Measurements from ENCODE around the gene LYL1. TPM values are rescaled to one million over a fixed set of nuclear protein-coding genes. Genes with fewer than 3 reads are reported as not detected.

LYL1 gene
- total and polyA plus RNA-seq, 2 of the 13 experiments (the other 11 are each of a cell fraction or from before 2014, with no cell fraction given), result 0.75 to 0.92 TPM

DNA sequence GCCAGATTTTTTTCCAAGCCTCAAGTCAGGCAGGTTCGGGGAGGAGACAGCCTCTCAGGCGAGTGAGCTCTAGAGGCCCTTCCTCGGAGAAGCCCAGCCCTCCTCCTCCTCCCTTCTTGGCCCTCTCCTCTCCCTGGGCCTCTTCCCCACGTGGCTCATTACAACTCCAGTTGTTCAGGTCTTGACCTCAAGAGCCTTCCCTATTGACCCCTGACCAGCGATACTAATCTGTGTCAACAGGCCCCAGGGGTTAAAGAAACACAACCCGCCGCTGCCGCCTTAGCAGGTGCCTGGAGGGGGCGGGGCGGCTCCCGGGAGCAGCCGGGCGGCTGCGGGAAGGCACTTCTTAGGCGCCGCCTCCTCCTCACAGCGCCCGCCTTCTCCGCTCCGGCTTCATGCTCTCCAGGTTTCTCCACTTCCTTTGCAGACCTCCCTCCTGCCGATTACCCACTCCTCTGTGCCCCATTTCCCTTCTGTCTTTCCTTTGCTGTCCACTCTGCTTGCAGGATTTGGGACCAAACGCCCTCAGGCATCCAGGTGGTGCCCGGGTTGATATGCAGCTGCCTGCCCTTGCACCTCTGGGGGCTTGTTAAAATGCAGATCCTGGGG, 51.0 kb downstream of the LYL1 start (continued):
- TF ChIP-seq, protein P1, sequence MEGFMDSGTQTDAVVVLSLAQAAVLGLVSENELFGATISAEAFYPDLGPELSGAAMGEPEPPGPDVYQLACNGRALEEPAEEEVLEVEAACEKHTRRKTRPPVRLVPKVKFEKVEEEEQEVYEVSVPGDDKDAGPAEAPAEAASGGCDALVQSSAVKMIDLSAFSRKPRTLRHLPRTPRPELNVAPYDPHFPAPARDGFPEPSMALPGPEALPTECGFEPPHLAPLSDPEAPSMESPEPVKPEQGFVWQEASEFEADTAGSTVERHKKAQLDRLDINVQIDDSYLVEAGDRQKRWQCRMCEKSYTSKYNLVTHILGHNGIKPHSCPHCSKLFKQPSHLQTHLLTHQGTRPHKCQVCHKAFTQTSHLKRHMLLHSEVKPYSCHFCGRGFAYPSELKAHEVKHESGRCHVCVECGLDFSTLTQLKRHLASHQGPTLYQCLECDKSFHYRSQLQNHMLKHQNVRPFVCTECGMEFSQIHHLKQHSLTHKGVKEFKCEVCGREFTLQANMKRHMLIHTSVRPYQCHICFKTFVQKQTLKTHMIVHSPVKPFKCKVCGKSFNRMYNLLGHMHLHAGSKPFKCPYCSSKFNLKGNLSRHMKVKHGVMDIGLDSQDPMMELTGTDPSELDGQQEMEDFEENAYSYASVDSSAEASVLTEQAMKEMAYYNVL (CRISPR knock-in tag; IDR thresholded peaks at IDR 0.05; ENCODE audit: borderline replicate concordance), result 0 out of 2 replicates have a peak, but pooled peaks have one; percentile 30
- TF ChIP-seq FOXJ3 (CRISPR knock-in tag; IDR thresholded peaks at IDR 0.05; ENCODE audit: borderline replicate concordance) (peak; percentile 76; the same call in 1 of the 2 replicates), HNRNPUL1 (IDR thresholded peaks at IDR 0.05; ENCODE audit: low read depth, low read length) (no peak), GZF1 (CRISPR knock-in tag; IDR thresholded peaks at IDR 0.05) (no peak), ZNF33A (CRISPR knock-in tag; IDR thresholded peaks at IDR 0.05; ENCODE audit: borderline replicate concordance) (no peak), ZNF598 (CRISPR knock-in tag; IDR thresholded peaks at IDR 0.05; ENCODE audit: borderline replicate concordance) (no peak), CBX1 (IDR thresholded peaks at IDR 0.05; ENCODE audit: low read depth) (no peak), ZNF644 (CRISPR knock-in tag; IDR thresholded peaks at IDR 0.05; ENCODE audit: low read depth) (no peak), ZNF749 (CRISPR knock-in tag; IDR thresholded peaks at IDR 0.05; ENCODE audit: borderline replicate concordance) (no peak), ATF7 (IDR thresholded peaks at IDR 0.05) (no peak), ATF7 (CRISPR knock-in tag; IDR thresholded peaks at IDR 0.05) (no peak), CREBL2 (CRISPR knock-in tag; IDR thresholded peaks at IDR 0.05; ENCODE audit: borderline replicate concordance) (no peak), ZIK1 (CRISPR knock-in tag; IDR thresholded peaks at IDR 0.05; ENCODE audit: borderline replicate concordance, low read depth) (no peak), DZIP1 (CRISPR knock-in tag; IDR thresholded peaks at IDR 0.05) (no peak), CEBPB (IDR thresholded peaks at IDR 0.05; ENCODE audit: borderline replicate concordance, low read depth, low read length) (no peak), ZNF33B (CRISPR knock-in tag; IDR thresholded peaks at IDR 0.05) (no peak), HMG20B (CRISPR knock-in tag; conservative IDR thresholded peaks at IDR 0.05) (peak; percentile 94), ESRRA (CRISPR knock-in tag; IDR thresholded peaks at IDR 0.05; ENCODE audit: low read depth) (no peak), ZNF773 (CRISPR knock-in tag; IDR thresholded peaks at IDR 0.05; ENCODE audit: borderline replicate concordance) (no peak)
- TF ChIP-seq, protein P2, sequence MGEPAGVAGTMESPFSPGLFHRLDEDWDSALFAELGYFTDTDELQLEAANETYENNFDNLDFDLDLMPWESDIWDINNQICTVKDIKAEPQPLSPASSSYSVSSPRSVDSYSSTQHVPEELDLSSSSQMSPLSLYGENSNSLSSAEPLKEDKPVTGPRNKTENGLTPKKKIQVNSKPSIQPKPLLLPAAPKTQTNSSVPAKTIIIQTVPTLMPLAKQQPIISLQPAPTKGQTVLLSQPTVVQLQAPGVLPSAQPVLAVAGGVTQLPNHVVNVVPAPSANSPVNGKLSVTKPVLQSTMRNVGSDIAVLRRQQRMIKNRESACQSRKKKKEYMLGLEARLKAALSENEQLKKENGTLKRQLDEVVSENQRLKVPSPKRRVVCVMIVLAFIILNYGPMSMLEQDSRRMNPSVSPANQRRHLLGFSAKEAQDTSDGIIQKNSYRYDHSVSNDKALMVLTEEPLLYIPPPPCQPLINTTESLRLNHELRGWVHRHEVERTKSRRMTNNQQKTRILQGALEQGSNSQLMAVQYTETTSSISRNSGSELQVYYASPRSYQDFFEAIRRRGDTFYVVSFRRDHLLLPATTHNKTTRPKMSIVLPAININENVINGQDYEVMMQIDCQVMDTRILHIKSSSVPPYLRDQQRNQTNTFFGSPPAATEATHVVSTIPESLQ (CRISPR knock-in tag; conservative IDR thresholded peaks at IDR 0.05), result no peak
- TF ChIP-seq, protein P3, sequence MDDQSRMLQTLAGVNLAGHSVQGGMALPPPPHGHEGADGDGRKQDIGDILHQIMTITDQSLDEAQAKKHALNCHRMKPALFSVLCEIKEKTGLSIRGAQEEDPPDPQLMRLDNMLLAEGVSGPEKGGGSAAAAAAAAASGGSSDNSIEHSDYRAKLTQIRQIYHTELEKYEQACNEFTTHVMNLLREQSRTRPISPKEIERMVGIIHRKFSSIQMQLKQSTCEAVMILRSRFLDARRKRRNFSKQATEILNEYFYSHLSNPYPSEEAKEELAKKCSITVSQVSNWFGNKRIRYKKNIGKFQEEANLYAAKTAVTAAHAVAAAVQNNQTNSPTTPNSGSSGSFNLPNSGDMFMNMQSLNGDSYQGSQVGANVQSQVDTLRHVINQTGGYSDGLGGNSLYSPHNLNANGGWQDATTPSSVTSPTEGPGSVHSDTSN (CRISPR knock-in tag; IDR thresholded peaks at IDR 0.05; ENCODE audit: borderline replicate concordance), result no peak
